Uterus (tissue), 2 donors: ENCODE measurements around the gene MINDY4.

Experiments used
- CTCF ChIP-seq, 4 experiments: fragments of 200-600 bp in 2 of 4; fragments of 450-650 bp in 2 of 4; sonication (generic) in 2 of 4; IDR thresholded peaks; one replicate each; pipeline ENCODE4 v1.5.1; 2016 to 2019; ENCODE audit warnings: antibody characterized with exemption in 4 of 4, mild to moderate bottlenecking in 2 of 4, moderate library complexity in 1 of 4
- POLR2A ChIP-seq, 2 donors: fragments of 450-650 bp; IDR thresholded peaks; one replicate each; pipeline ENCODE4 v1.6.1; 2016; ENCODE audit warnings: antibody characterized with exemption in 2 of 2, mild to moderate bottlenecking in 1 of 2, moderate library complexity in 1 of 2

GRCh38 chr7:30879139-30880124, 108.2 kb downstream of the MINDY4 start:
- no peak for TF ChIP-seq CTCF (IDR thresholded peaks at IDR 0.05)
- TF ChIP-seq POLR2A (IDR thresholded peaks at IDR 0.05) = no peak
